T-helper 2 cell treated with Interferon-gamma antibody and Interleukin-4, amounts not matched to agents 5 μg/mL and 100 μg/mL, for 36 hours (primary cell): ENCODE measurements around the gene OR51B2.
"Not testable (repeated sequence)": the region's sequence is repeated elsewhere in the genome, so short reads cannot be mapped to it uniquely, and the experiment has no call there.

ENCODE experiments used
- DNase-seq: peaks from one replicate; pipeline ENCODE4 v3.0.0; 2021; ENCODE audit warnings: low spot score
- H3K27ac Mint-ChIP-seq: one replicate; pipeline ENCODE4 v1.8.0; 2021; ENCODE audit warnings: mild to moderate bottlenecking, mixed read lengths
- H3K27me3 Mint-ChIP-seq: one replicate; pipeline ENCODE4 v1.8.0; 2021; ENCODE audit warnings: low read depth, mixed read lengths
- H3K36me3 Mint-ChIP-seq: one replicate; pipeline ENCODE4 v1.8.0; 2021; ENCODE audit warnings: low read depth, mixed read lengths
- H3K4me1 Mint-ChIP-seq: one replicate; pipeline ENCODE4 v1.8.0; 2021; ENCODE audit warnings: low read depth, mixed read lengths
- H3K4me3 Mint-ChIP-seq: one replicate; pipeline ENCODE4 v1.8.0; 2022; ENCODE audit warnings: mild to moderate bottlenecking, moderate library complexity, mixed read lengths
- H3K9me3 Mint-ChIP-seq: one replicate; pipeline ENCODE4 v1.8.0; 2021; ENCODE audit warnings: mixed read lengths

The OR51B2 gene

GRCh38 chr11:5298451-5298850 is 25.6 kb downstream of the OR51B2 start:
- no peaks in the 10 kb centered on the region for H3K9me3 Mint-ChIP-seq
- H3K27ac Mint-ChIP-seq = no peak overlapping the region
- H3K36me3 Mint-ChIP-seq = no peaks in the 10 kb centered on the region
- DNase-seq = no peak
- no peaks in the 10 kb centered on the region for H3K27me3 Mint-ChIP-seq
- no peak overlapping the region for H3K4me3 Mint-ChIP-seq
- no peaks in the 10 kb centered on the region for H3K4me1 Mint-ChIP-seq

- DNase-seq = no peak
- Mint-ChIP-seq H3K36me3 (no peaks in the 10 kb centered on the region), H3K27me3 (no peaks in the 10 kb centered on the region), H3K4me1 (no peaks in the 10 kb centered on the region), H3K27ac (no peak overlapping the region), H3K4me3 (no peak overlapping the region), H3K9me3 (no peaks in the 10 kb centered on the region)
Measured at GRCh38 chr11:5297721-5298323, 26.3 kb downstream of the OR51B2 start.

- not testable (repeated sequence) for H3K27me3 Mint-ChIP-seq
Measured at GRCh38 chr11:5294342-5294995, 29.6 kb downstream of the OR51B2 start.

GRCh38 chr11:5293028-5293427 is 31.1 kb downstream of the OR51B2 start:
- Mint-ChIP-seq H3K36me3 (no peaks in the 10 kb centered on the region), H3K27me3 (no peaks in the 10 kb centered on the region), H3K4me3 (no peak overlapping the region), H3K27ac (no peak overlapping the region), H3K4me1 (no peaks in the 10 kb centered on the region), H3K9me3 (no peaks in the 10 kb centered on the region)
- no peak for DNase-seq

More at GRCh38 chr11:5294342-5294995, 29.6 kb downstream of the OR51B2 start:
- not testable (repeated sequence) for DNase-seq, H3K9me3 Mint-ChIP-seq, H3K27ac Mint-ChIP-seq, H3K4me3 Mint-ChIP-seq, H3K4me1 Mint-ChIP-seq, H3K36me3 Mint-ChIP-seq

GRCh38 chr11:5291207-5291838 is 32.8 kb downstream of the OR51B2 start:
- Mint-ChIP-seq H3K4me1 (no peaks in the 10 kb centered on the region), H3K27ac (no peak overlapping the region), H3K4me3 (no peak overlapping the region), H3K27me3 (no peaks in the 10 kb centered on the region), H3K36me3 (no peaks in the 10 kb centered on the region), H3K9me3 (no peaks in the 10 kb centered on the region)
- no peak for DNase-seq

GRCh38 chr11:5290106-5290505 is 34.0 kb downstream of the OR51B2 start:
- H3K36me3 Mint-ChIP-seq = no peaks in the 10 kb centered on the region
- H3K27me3 Mint-ChIP-seq = no peaks in the 10 kb centered on the region
- H3K9me3 Mint-ChIP-seq = no peaks in the 10 kb centered on the region

GRCh38 chr11:5289696-5290095 is 34.4 kb downstream of the OR51B2 start:
- no peak overlapping the region for H3K4me3 Mint-ChIP-seq
- no peaks in the 10 kb centered on the region for H3K9me3 Mint-ChIP-seq
- no peaks in the 10 kb centered on the region for H3K36me3 Mint-ChIP-seq
- no peaks in the 10 kb centered on the region for H3K27me3 Mint-ChIP-seq
- H3K27ac Mint-ChIP-seq = no peak overlapping the region
- H3K4me1 Mint-ChIP-seq = no peaks in the 10 kb centered on the region
- DNase-seq = no peak

More at GRCh38 chr11:5290106-5290505, 34.0 kb downstream of the OR51B2 start:
- Mint-ChIP-seq H3K27ac (no peak overlapping the region), H3K4me1 (no peaks in the 10 kb centered on the region), H3K4me3 (no peak overlapping the region)
- no peak for DNase-seq

GRCh38 chr11:5288906-5289550 is 35.1 kb downstream of the OR51B2 start:
- Mint-ChIP-seq H3K27me3 (no peaks in the 10 kb centered on the region), H3K36me3 (no peaks in the 10 kb centered on the region)
- DNase-seq = no peak

GRCh38 chr11:5288108-5288905 is 35.8 kb downstream of the OR51B2 start:
- Mint-ChIP-seq H3K9me3 (no peaks in the 10 kb centered on the region), H3K27me3 (no peaks in the 10 kb centered on the region), H3K36me3 (no peaks in the 10 kb centered on the region), H3K27ac (no peak overlapping the region), H3K4me1 (no peaks in the 10 kb centered on the region), H3K4me3 (no peak overlapping the region)
- DNase-seq = no peak

More at GRCh38 chr11:5288906-5289550, 35.1 kb downstream of the OR51B2 start:
- Mint-ChIP-seq H3K4me1 (no peaks in the 10 kb centered on the region), H3K9me3 (no peaks in the 10 kb centered on the region), H3K4me3 (no peak overlapping the region), H3K27ac (no peak overlapping the region)

- no peak for DNase-seq
- H3K36me3 Mint-ChIP-seq = no peaks in the 10 kb centered on the region
- no peaks in the 10 kb centered on the region for H3K9me3 Mint-ChIP-seq
- no peaks in the 10 kb centered on the region for H3K27me3 Mint-ChIP-seq
- H3K4me1 Mint-ChIP-seq = no peaks in the 10 kb centered on the region
- H3K27ac Mint-ChIP-seq = no peak overlapping the region
- H3K4me3 Mint-ChIP-seq = no peak overlapping the region
Measured at GRCh38 chr11:5286901-5287300, 37.2 kb downstream of the OR51B2 start.

- no peak overlapping the region for H3K4me3 Mint-ChIP-seq
- no peaks in the 10 kb centered on the region for H3K27me3 Mint-ChIP-seq
- H3K9me3 Mint-ChIP-seq = no peaks in the 10 kb centered on the region
- no peaks in the 10 kb centered on the region for H3K4me1 Mint-ChIP-seq
- H3K36me3 Mint-ChIP-seq = no peaks in the 10 kb centered on the region
- DNase-seq = no peak
- no peak overlapping the region for H3K27ac Mint-ChIP-seq
Measured at GRCh38 chr11:5286351-5286750, 37.7 kb downstream of the OR51B2 start.

GRCh38 chr11:5285703-5286340 is 38.3 kb downstream of the OR51B2 start:
- Mint-ChIP-seq H3K4me1 (no peaks in the 10 kb centered on the region), H3K27ac (no peak overlapping the region), H3K36me3 (no peaks in the 10 kb centered on the region), H3K27me3 (no peaks in the 10 kb centered on the region), H3K4me3 (no peak overlapping the region), H3K9me3 (no peaks in the 10 kb centered on the region)
- no peak for DNase-seq

- DNase-seq = no peak
- Mint-ChIP-seq H3K27ac (no peak overlapping the region), H3K9me3 (no peaks in the 10 kb centered on the region), H3K4me1 (peaks cover 4% of the 10 kb centered on the region), H3K36me3 (no peaks in the 10 kb centered on the region), H3K4me3 (no peak overlapping the region), H3K27me3 (no peaks in the 10 kb centered on the region)
Measured at GRCh38 chr11:5284637-5285036, 39.5 kb downstream of the OR51B2 start.
